DMS153 treated with DMSO at 0.1 percent for 48 hours (cell line): ENCODE measurements around the gene CD69.
"Not testable (repeated sequence)": the region's sequence is repeated elsewhere in the genome, so short reads cannot be mapped to it uniquely, and the experiment has no call there.

Experiments
- DNase-seq: peaks from one replicate; lab custom pipeline; 2025; ENCODE audit not compliant: unreplicated experiment; lab: John Stamatoyannopoulos, UW

The CD69 gene

GRCh38 chr12:9724023-9724422 lies 36.7 kb downstream of the CD69 start:
- no peak for DNase-seq

GRCh38 chr12:9721394-9722092 lies 39.2 kb downstream of the CD69 start:
- no peak for DNase-seq

GRCh38 chr12:9719790-9720189 lies 40.9 kb downstream of the CD69 start:
- no peak for DNase-seq

GRCh38 chr12:9718968-9719367 lies 41.7 kb downstream of the CD69 start:
- DNase-seq = no peak

GRCh38 chr12:9717070-9717925 lies 43.4 kb downstream of the CD69 start:
- no peak for DNase-seq

GRCh38 chr12:9713032-9713558 lies 47.6 kb downstream of the CD69 start:
- DNase-seq = not testable (repeated sequence)

GRCh38 chr12:9711664-9712063 lies 49.0 kb downstream of the CD69 start:
- DNase-seq = no peak

- DNase-seq = no peak
Measured at GRCh38 chr12:9710584-9711375, 49.9 kb downstream of the CD69 start.

- no peak for DNase-seq
Measured at GRCh38 chr12:9708853-9709252, 51.8 kb downstream of the CD69 start.

GRCh38 chr12:9707864-9708808 lies 52.6 kb downstream of the CD69 start:
- DNase-seq = peak; percentile 4

GRCh38 chr12:9707356-9707755 lies 53.3 kb downstream of the CD69 start:
- DNase-seq = no peak

- DNase-seq = no peak
Measured at GRCh38 chr12:9706086-9706685, 54.5 kb downstream of the CD69 start.

GRCh38 chr12:9704561-9704960 lies 56.1 kb downstream of the CD69 start:
- not testable (repeated sequence) for DNase-seq
